T-cell (primary cell): ENCODE measurements around the gene ZNF14. TPM values are rescaled to one million over a fixed set of nuclear protein-coding genes. Genes with fewer than 3 reads are reported as not detected.
"Not testable (repeated sequence)": the region's sequence is repeated elsewhere in the genome, so short reads cannot be mapped to it uniquely, and the experiment has no call there.

Source experiments
- ATAC-seq, 4 experiments: fragments of 200-7000 bp in 3 of 4; fragments of 150-1000 bp in 1 of 4; cut with Tn5 transposase; replicated peaks in 1 of 4; 1 replicate in 3 of 4; 2 replicates in 1 of 4; pipeline ENCODE4 v1.10.0; 2021; ENCODE audit warnings: moderate library complexity in 3 of 4, mild to moderate bottlenecking in 2 of 4, moderate number of reproducible peaks in 1 of 4
- CTCF ChIA-PET, 2 donors: fragments of 300-600 bp; sonication (Branson Sonifier 250); formaldehyde crosslinking; loops; one replicate each; lab custom pipeline; 2022; ENCODE audit warnings: antibody characterized with exemption in 2 of 2; lab: Charles Lee
- POLR2A ChIA-PET, 2 donors: fragments of 300-600 bp; sonication (Branson Sonifier 250); formaldehyde crosslinking; loops; one replicate each; lab custom pipeline; 2022; ENCODE audit warnings: antibody characterized with exemption in 2 of 2; lab: Charles Lee
- DNase-seq, 35 experiments: peaks; one replicate each; pipeline versions ENCODE4 v3.0.0 to v3.0.0-alpha.2; 2013 to 2023
- H3K27ac ChIP-seq: one replicate; pipeline ENCODE4 v1.5.1; 2013; ENCODE audit warnings: low read length
- H3K27me3 ChIP-seq, 2 experiments: replicated peaks in 1 of 2; 1 replicate in 1 of 2; 2 replicates in 1 of 2; pipeline versions ENCODE4 v1.6.1 to v1.7.0; 2013; ENCODE audit warnings: low read length in 1 of 2, mixed read lengths in 1 of 2; ENCODE audit not compliant: control insufficient read depth in 2 of 2, insufficient read depth in 2 of 2; ENCODE audit errors: extremely low read depth in 1 of 2
- H3K36me3 ChIP-seq, 2 donors: 1 replicate in 1 of 2; 2 replicates in 1 of 2; pipeline versions ENCODE4 v1.6.1 to v1.7.0; 2013; ENCODE audit warnings: low read length in 1 of 2; ENCODE audit not compliant: control insufficient read depth in 2 of 2, insufficient read depth in 1 of 2; ENCODE audit errors: extremely low read depth in 1 of 2
- H3K4me1 ChIP-seq, 2 experiments: 1 replicate in 1 of 2; 2 replicates in 1 of 2; pipeline versions ENCODE4 v1.6.1 to v1.7.0; 2013; ENCODE audit warnings: low read length in 2 of 2, mixed read lengths in 1 of 2; ENCODE audit not compliant: insufficient read depth in 2 of 2, control insufficient read depth in 1 of 2; ENCODE audit errors: extremely low read depth in 1 of 2
- H3K4me3 ChIP-seq, 2 donors: 1 replicate in 1 of 2; 2 replicates in 1 of 2; pipeline versions ENCODE4 v1.5.1 to v1.7.0; 2013; ENCODE audit warnings: mild to moderate bottlenecking in 2 of 2, low read length in 1 of 2, moderate library complexity in 1 of 2; ENCODE audit not compliant: control insufficient read depth in 1 of 2; ENCODE audit errors: extremely low read depth in 1 of 2
- H3K9me3 ChIP-seq: 2 replicates; pipeline ENCODE4 v1.7.0; 2013
- H3K27ac Mint-ChIP-seq, 2 donors: one replicate each; pipeline ENCODE4 v1.8.0; 2020 to 2021; ENCODE audit warnings: mild to moderate bottlenecking in 2 of 2, mixed read lengths in 2 of 2
- H3K27me3 Mint-ChIP-seq, 2 donors: one replicate each; pipeline ENCODE4 v1.8.0; 2021 to 2022; ENCODE audit warnings: mixed read lengths in 2 of 2
- H3K36me3 Mint-ChIP-seq: one replicate; pipeline ENCODE4 v1.8.0; 2021; ENCODE audit warnings: mixed read lengths
- H3K4me1 Mint-ChIP-seq, 3 donors: one replicate each; pipeline ENCODE4 v1.8.0; 2020 to 2022; ENCODE audit warnings: mixed read lengths in 3 of 3, mild to moderate bottlenecking in 1 of 3
- H3K4me3 Mint-ChIP-seq, 3 donors: one replicate each; pipeline ENCODE4 v1.8.0; 2020 to 2022; ENCODE audit warnings: mild to moderate bottlenecking in 3 of 3, mixed read lengths in 3 of 3, moderate library complexity in 3 of 3
- H3K9me3 Mint-ChIP-seq, 3 donors: one replicate each; pipeline ENCODE4 v1.8.0; 2020 to 2022; ENCODE audit warnings: mixed read lengths in 3 of 3
- WGBS: methylation state at CpG from one replicate; pipeline ENCODE4 v1.1.5; 2013; ENCODE audit warnings: missing lambda C conversion rate; ENCODE audit not compliant: insufficient coverage; 5-methylcytosine and 5-hydroxymethylcytosine counted together
- total RNA-seq, 35 experiments: library from RNA in 6 of 35; stranded (reverse) in 6 of 35; fragments of 120-200 nt in 1 of 35; gene quantifications; one replicate each; pipeline versions ENCODE4 v1.2.1 to v1.2.4 and lab custom pipeline; 2013 to 2026

Gene ZNF14
- total RNA-seq, 5 donors from 2014 or later (not counting 1 experiment from before 2014, with no cell fraction given), result 19.4 to 27.7 (median 21.7) TPM

DNA sequence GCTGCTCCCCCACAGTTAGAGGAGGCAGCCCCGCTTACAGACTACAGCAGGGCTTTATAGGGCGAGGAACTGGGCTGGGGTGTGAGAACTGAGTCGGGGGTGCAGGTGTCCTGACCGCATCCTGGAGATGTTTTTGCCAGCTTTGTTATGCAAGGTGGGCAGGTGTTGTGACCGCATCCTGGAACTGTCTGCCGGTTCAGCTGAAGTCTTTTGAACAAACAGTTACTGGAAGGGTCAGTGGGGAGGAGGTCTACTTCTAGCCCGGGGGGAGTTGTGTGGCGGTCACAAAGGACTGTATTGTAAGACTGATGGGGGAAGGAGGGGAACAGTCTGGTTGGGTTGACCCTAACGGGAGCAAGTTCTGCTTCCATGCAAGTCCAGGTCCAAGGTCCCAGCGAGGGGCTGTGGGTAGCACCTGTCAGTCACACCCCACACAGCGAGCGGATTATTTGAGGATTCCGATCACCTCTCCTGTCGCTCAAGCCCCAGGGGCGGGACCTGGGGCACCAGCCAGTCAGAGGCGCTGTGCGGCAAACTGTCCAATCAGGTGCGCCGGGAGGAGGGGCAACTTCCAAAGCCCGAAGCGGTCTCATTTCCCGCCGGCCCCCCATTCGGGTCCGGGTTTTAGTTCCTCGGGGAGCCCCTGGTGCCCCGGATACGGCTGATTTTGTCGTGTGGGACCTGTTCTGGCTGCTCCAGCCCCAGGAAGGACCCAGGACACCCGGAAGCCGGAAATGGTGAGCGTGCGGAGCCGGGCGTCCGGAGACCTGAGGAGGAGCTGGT, 64.5 kb downstream of the ZNF14 start, which contains the start of gene ZNF101:
ZNF101 (plus strand) TSS at position 610 of the 783 bp plus-strand sequence; CDS start at position 735, 125 bp downstream.
- no peaks in the 10 kb centered on the region for H3K9me3 Mint-ChIP-seq
- no peaks in the 10 kb centered on the region for H3K27me3 ChIP-seq

GRCh38 chr19:19665420-19665948, 67.4 kb downstream of the ZNF14 start:
- POLR2A ChIA-PET, result interaction anchor here in 1 of 2 donors (0.6 kb wide), 1 partner anchor 45 kb away, joined by 3 read pairs; no protein-coding TSS in a partner anchor
- CTCF ChIA-PET, H3K27me3 Mint-ChIP-seq, H3K27ac ChIP-seq, H3K9me3 Mint-ChIP-seq, H3K9me3 ChIP-seq, DNase-seq, H3K4me3 ChIP-seq, H3K27me3 ChIP-seq, H3K36me3 ChIP-seq, ATAC-seq: not testable (repeated sequence)
- peak overlapping the region; percentile 34 to 57 for H3K27ac Mint-ChIP-seq
- H3K4me1 ChIP-seq, result peaks cover 16 to 79% of the 10 kb centered on the region in 2 experiments
- WGBS, result 98% methylated on average over 16 of the region's 22 CpGs
- H3K4me3 Mint-ChIP-seq, result peak overlapping the region in 2 of 3 donors; percentile 41 to 77
- peaks cover 12% of the 10 kb centered on the region for H3K36me3 Mint-ChIP-seq
- peaks cover 44 to 53% (median 53%) of the 10 kb centered on the region in 3 donors for H3K4me1 Mint-ChIP-seq

More for the DNA sequence above, 64.5 kb downstream of the ZNF14 start, which contains the start of gene ZNF101:
- Mint-ChIP-seq H3K27ac (peak within 1 kb of the TSS; percentile 93 to 98), H3K4me1 (peaks cover 31 to 51% (median 50%) of the 10 kb centered on the region in 3 donors), H3K4me3 (peak within 1 kb of the TSS; percentile 77 to 89 (median 83)), H3K36me3 (peaks cover 30% of the 10 kb centered on the region), H3K27me3 (no peaks in the 10 kb centered on the region)
- ChIA-PET CTCF (interaction anchor here in 1 of 2 donors (0.9 kb wide), 1 partner anchor 198 kb away, joined by 4 read pairs; the partner anchor contains the start of gene ZNF253), POLR2A (interaction anchor here in 1 of 2 donors (0.6 to 0.7 kb wide), 3 partner anchors 54 to 108 kb away, joined by 3 read pairs; no protein-coding TSS in a partner anchor)
- Histone ChIP-seq H3K36me3 (peaks cover 13 to 21% of the 10 kb centered on the region in 2 donors), H3K4me3 (peak within 1 kb of the TSS; percentile 91 to 93), H3K27ac (peak within 1 kb of the TSS; percentile 95), H3K4me1 (peaks cover 2 to 78% of the 10 kb centered on the region in 2 experiments), H3K9me3 (no peaks in the 10 kb centered on the region)
- ATAC-seq, result peak; percentile 71 to 77 (median 74)
- WGBS, result under 1% methylated on average over 33 of the region's 36 CpGs
- DNase-seq, result peak; percentile 88 to 97 (median 95)

- Histone ChIP-seq H3K36me3 (peaks cover 12 to 24% of the 10 kb centered on the region in 2 donors), H3K4me3 (peak within 1 kb of the TSS; percentile 65 to 82), H3K27ac (peak within 1 kb of the TSS; percentile 91), H3K27me3 (no peaks in the 10 kb centered on the region), H3K9me3 (no peaks in the 10 kb centered on the region), H3K4me1 (peaks cover 14 to 66% of the 10 kb centered on the region in 2 experiments)
- ChIA-PET POLR2A (interaction anchor here (0.6 to 0.9 kb wide), 5 partner anchors 43 to 1360 kb away, joined by 3 to 6 read pairs (median 4); partner anchors contain the start of gene ZNF14 (in 1 of the 2)), CTCF (interaction anchor here (0.6 to 0.7 kb wide), 2 partner anchors 334 to 506 kb away, joined by 3 to 5 read pairs; no protein-coding TSS in a partner anchor)
- H3K4me1 Mint-ChIP-seq, result peaks cover 35 to 49% (median 46%) of the 10 kb centered on the region in 3 donors
- ATAC-seq (peak; percentile 74 to 75 (median 74)), DNase-seq (peak; percentile 87 to 97 (median 92))
- H3K27ac Mint-ChIP-seq, result peak within 1 kb of the TSS; percentile 96 to 99
- under 1% methylated on average over 76 of the region's 85 CpGs for WGBS
- no peaks in the 10 kb centered on the region for H3K27me3 Mint-ChIP-seq
- peaks cover 15% of the 10 kb centered on the region for H3K36me3 Mint-ChIP-seq
- no peaks in the 10 kb centered on the region for H3K9me3 Mint-ChIP-seq
- peak within 1 kb of the TSS; percentile 78 to 93 (median 92) for H3K4me3 Mint-ChIP-seq
Observed at GRCh38 chr19:19663256-19664120, 69.4 kb downstream of the ZNF14 start, which contains the start of gene ATP13A1. Gene ATP13A1 (minus strand): TSS chr19:19663676. CDS start chr19:19663666, 10 bp downstream.

GRCh38 chr19:19662871-19663255, 70.0 kb downstream of the ZNF14 start:
- Mint-ChIP-seq H3K36me3 (peaks cover 20% of the 10 kb centered on the region), H3K4me3 (peak overlapping the region; percentile 78 to 92 (median 88)), H3K4me1 (peaks cover 29 to 47% (median 41%) of the 10 kb centered on the region in 3 donors), H3K27me3 (no peaks in the 10 kb centered on the region), H3K9me3 (no peaks in the 10 kb centered on the region), H3K27ac (peak overlapping the region; percentile 89 to 94)
- peak overlapping the region; percentile 65 to 82 for H3K4me3 ChIP-seq
- WGBS, result 4% methylated on average over 13 of the region's 17 CpGs
- no peaks in the 10 kb centered on the region for H3K9me3 ChIP-seq
- peak in 1 of 4 experiments; percentile 0 for ATAC-seq
- no peaks in the 10 kb centered on the region for H3K27me3 ChIP-seq
- no peak for DNase-seq
- ChIA-PET POLR2A (interaction anchor here in 1 of 2 donors (0.6 kb wide), 1 partner anchor 1361 kb away, joined by 3 read pairs; no protein-coding TSS in a partner anchor), CTCF (no interaction called here)
- H3K27ac ChIP-seq, result peak overlapping the region; percentile 66
- H3K36me3 ChIP-seq, result peaks cover 16 to 29% of the 10 kb centered on the region in 2 donors
- peaks cover 14 to 60% of the 10 kb centered on the region in 2 experiments for H3K4me1 ChIP-seq

DNA sequence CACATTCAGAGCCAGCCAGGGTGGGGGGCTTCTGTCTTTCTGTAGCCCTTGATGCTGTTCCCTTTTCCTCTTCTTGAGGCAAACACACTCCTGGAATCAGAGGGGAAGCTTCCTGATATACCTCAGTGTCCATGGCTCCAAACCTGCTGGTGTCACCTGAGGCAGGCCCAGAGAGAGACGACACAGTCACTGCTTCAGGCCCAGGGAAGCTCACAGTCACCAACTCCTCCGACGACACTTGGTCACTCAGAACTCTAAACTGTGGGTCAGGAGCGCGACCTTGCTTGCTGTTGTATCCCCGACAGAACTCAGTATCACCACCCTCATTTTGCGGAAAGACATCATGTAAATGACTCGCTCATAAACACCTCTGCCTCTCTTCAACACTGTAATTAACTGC, 70.6 kb downstream of the ZNF14 start:
- DNase-seq (no peak), ATAC-seq (no peak)
- WGBS, result 73% methylated on average over 8 of the region's 8 CpGs
- H3K9me3 Mint-ChIP-seq, result no peaks in the 10 kb centered on the region
- no peaks in the 10 kb centered on the region for H3K27me3 Mint-ChIP-seq
- no peaks in the 10 kb centered on the region for H3K9me3 ChIP-seq
- H3K27ac Mint-ChIP-seq, result peak overlapping the region; percentile 89 to 94
- peaks cover 19 to 34% of the 10 kb centered on the region in 2 donors for H3K36me3 ChIP-seq
- H3K4me3 ChIP-seq, result peak overlapping the region in 1 of 2 donors; percentile 65
- H3K4me1 ChIP-seq, result peaks cover 14 to 55% of the 10 kb centered on the region in 2 experiments
- H3K36me3 Mint-ChIP-seq, result peaks cover 20% of the 10 kb centered on the region
- H3K4me3 Mint-ChIP-seq, result peak overlapping the region; percentile 78 to 92 (median 88)
- H3K27ac ChIP-seq, result peak overlapping the region; percentile 66
- no peaks in the 10 kb centered on the region for H3K27me3 ChIP-seq
- peaks cover 24 to 42% (median 35%) of the 10 kb centered on the region in 3 donors for H3K4me1 Mint-ChIP-seq
- POLR2A ChIA-PET, result interaction anchor here in 1 of 2 donors (0.5 kb wide), 1 partner anchor 24 kb away, joined by 4 read pairs; no protein-coding TSS in a partner anchor
- CTCF ChIA-PET, result no interaction called here
